GM12878 (cell line): Measurements from ENCODE around the gene TSC22D4. TPM values are rescaled to one million over a fixed set of nuclear protein-coding genes. Genes with fewer than 3 reads are reported as not detected.

Source experiments
- ATAC-seq: fragments of 200-7000 bp; cut with Tn5 transposase; 3 replicates; pipeline ENCODE4 v1.9.1; 2020; ENCODE audit warnings: mild to moderate bottlenecking, moderate library complexity
- BruUV-seq: library from RNA; stranded (reverse); fragments of 400-500 nt; replicated peaks from 2 replicates; lab custom pipeline; 2021; lab: Mats Ljungman, UMichigan
- CTCF ChIA-PET: fragments of 300-600 bp; sonication (Branson Sonifier 250); formaldehyde crosslinking; extraction: SDS; loops from one replicate; lab custom pipeline; 2021; ENCODE audit warnings: inconsistent platforms; lab: Yijun Ruan, JAX
- POLR2A ChIA-PET: fragments of 350-600 bp; formaldehyde crosslinking; extraction: SDS; loops from one replicate; lab custom pipeline; 2021; ENCODE audit warnings: inconsistent platforms; lab: Charles Lee
- RAD21 ChIA-PET: fragments of 300-600 bp; sonication (Branson Sonifier 250); formaldehyde crosslinking; loops from one replicate; lab custom pipeline; 2023; ENCODE audit warnings: antibody characterized with exemption; ENCODE audit not compliant: unreplicated experiment; lab: Charles Lee
- SMC1A ChIA-PET: fragments of 300-600 bp; sonication (Branson Sonifier 250); formaldehyde crosslinking; loops from one replicate; lab custom pipeline; 2023; ENCODE audit not compliant: unreplicated experiment, uncharacterized antibody; lab: Charles Lee
- DNase-seq: peaks from one replicate; pipeline ENCODE4 v3.0.0-alpha.2; 2011; ENCODE audit warnings: low read depth, low spot score
- FAIRE-seq: peaks from 3 replicates; lab custom pipeline; 2011; peaks lifted over from hg19 to GRCh38; lab: Jason Lieb, UNC
- H2AFZ ChIP-seq: 2 replicates; pipeline ENCODE4 v1.6.0; 2011; ENCODE audit warnings: low read depth, low read length, control low read depth; ENCODE audit not compliant: control insufficient read depth
- H3K27ac ChIP-seq: 2 replicates; pipeline ENCODE4 v1.5.1; 2011; ENCODE audit warnings: control low read depth; ENCODE audit not compliant: control insufficient read depth, insufficient read depth
- H3K27me3 ChIP-seq, 2 experiments: replicated peaks in 1 of 2; 2 replicates each; pipeline versions ENCODE4 v1.6.0 to v1.6.1; 2011; ENCODE audit warnings: low read length in 1 of 2; ENCODE audit not compliant: control insufficient read depth in 2 of 2, insufficient read depth in 2 of 2
- H3K36me3 ChIP-seq, 2 experiments: 2 replicates each; pipeline ENCODE4 v1.5.1; 2011; ENCODE audit warnings: low read length in 1 of 2; ENCODE audit not compliant: control insufficient read depth in 2 of 2, insufficient read depth in 2 of 2
- H3K4me1 ChIP-seq: 2 replicates; pipeline ENCODE4 v1.6.1; 2011; ENCODE audit warnings: mild to moderate bottlenecking, low read length, moderate library complexity, mixed read lengths; ENCODE audit not compliant: control insufficient read depth, insufficient read depth
- H3K4me2 ChIP-seq: 2 replicates; pipeline ENCODE4 v1.6.0; 2011; ENCODE audit warnings: control low read depth; ENCODE audit not compliant: control insufficient read depth, insufficient read depth
- H3K4me3 ChIP-seq: fragments of 200-600 bp; sonication (generic); 2 replicates; pipeline ENCODE4 v1.5.1; 2016
- H3K79me2 ChIP-seq: 2 replicates; pipeline ENCODE4 v1.6.0; 2011; ENCODE audit warnings: low read length; ENCODE audit not compliant: control insufficient read depth, insufficient read depth
- H3K9ac ChIP-seq: 2 replicates; pipeline ENCODE4 v1.8.0; 2011; ENCODE audit warnings: low read length, control low read depth, mixed read lengths; ENCODE audit not compliant: control insufficient read depth, insufficient read depth
- H3K9me3 ChIP-seq: replicated peaks from 3 replicates; pipeline ENCODE4 v1.5.1; 2011; ENCODE audit warnings: mild to moderate bottlenecking, low read length; ENCODE audit not compliant: control insufficient read depth, insufficient read depth
- H4K20me1 ChIP-seq: 2 replicates; pipeline ENCODE4 v1.6.0; 2011; ENCODE audit not compliant: control insufficient read depth, insufficient read depth
- ATF2 ChIP-seq: IDR thresholded peaks from 2 replicates; pipeline ENCODE4 v1.6.1; 2012; ENCODE audit warnings: low read length, inconsistent platforms
- ATF3 ChIP-seq: IDR thresholded peaks from 2 replicates; pipeline ENCODE4 v1.6.1; 2011; ENCODE audit warnings: low read depth, mild to moderate bottlenecking, low read length, moderate library complexity, borderline replicate concordance; ENCODE audit errors: extremely low read depth
- BACH1 ChIP-seq: fragments of 450-650 bp; IDR thresholded peaks from 2 replicates; pipeline ENCODE4 v1.6.1; 2017; ENCODE audit warnings: mild to moderate bottlenecking, borderline replicate concordance
- CHD2 ChIP-seq: IDR thresholded peaks from 2 replicates; pipeline ENCODE4 v1.6.1; 2011; ENCODE audit warnings: low read depth, low read length, improper control_type of control experiment, borderline replicate concordance
- JUND ChIP-seq: IDR thresholded peaks from 2 replicates; pipeline ENCODE4 v1.6.1; 2012; ENCODE audit warnings: low read depth, mild to moderate bottlenecking, low read length, improper control_type of control experiment, moderate library complexity
- KLF5 ChIP-seq: fragments of 450-650 bp; IDR thresholded peaks from 2 replicates; pipeline ENCODE4 v1.6.1; 2014; ENCODE audit warnings: mild to moderate bottlenecking; ENCODE audit not compliant: partially characterized antibody
- MTA3 ChIP-seq: IDR thresholded peaks from 2 replicates; pipeline ENCODE4 v1.6.1; 2012; ENCODE audit warnings: low read length, inconsistent platforms, borderline replicate concordance
- PAX8 ChIP-seq: fragments of 450-650 bp; IDR thresholded peaks from 2 replicates; pipeline ENCODE4 v1.6.1; 2017; ENCODE audit warnings: mild to moderate bottlenecking, moderate library complexity
- PRDM15 ChIP-seq: fragments of 450-650 bp; formaldehyde crosslinking; IDR thresholded peaks from 2 replicates; pipeline ENCODE4 v1.4.0; 2020; ENCODE audit warnings: mild to moderate bottlenecking, moderate library complexity
- RB1 ChIP-seq: fragments of 450-650 bp; formaldehyde crosslinking; IDR thresholded peaks from 2 replicates; pipeline ENCODE4 v1.6.1; 2017; ENCODE audit warnings: mild to moderate bottlenecking, borderline replicate concordance
- SUPT20H ChIP-seq: IDR thresholded peaks from 2 replicates; pipeline ENCODE4 v1.6.1; 2011; ENCODE audit warnings: low read depth, mild to moderate bottlenecking, low read length, moderate library complexity, borderline replicate concordance; ENCODE audit not compliant: control insufficient read depth
- WGBS: methylation state at CpG from one replicate; pipeline ENCODE4 v1.1.6; 2016; ENCODE audit warnings: low lambda C conversion rate; ENCODE audit not compliant: insufficient replicate concordance, insufficient coverage; ENCODE audit errors: missing lambda C conversion rate; 5-methylcytosine and 5-hydroxymethylcytosine counted together
- in situ Hi-C: fragments of 300-500 bp; cut with MboI; formaldehyde crosslinking; loops from 9 replicates; pipeline ENCODE4 v1.14.3; 2018; ENCODE audit warnings: mixed read lengths
- intact Hi-C: fragments of 100-400 bp; cut with micrococcal nuclease; formaldehyde crosslinking; loops from one replicate; pipeline ENCODE4 v1.14.2; 2022; ENCODE audit not compliant: unreplicated experiment
- polyA plus RNA-seq, 11 experiments: library from polyadenylated mRNA; depleted of rRNA in 4 of 11; unstranded in 6 of 11; stranded (reverse) in 5 of 11; fragments of >200 nt; fragmentation: Nextera tagmentation in 4 of 11; fragmentation: Illumina TruSeq in 1 of 11; extraction: Ambion mirVana in 4 of 11; extraction: Trizol in 1 of 11; gene quantifications; 1 replicate in 1 of 11; 2 replicates in 10 of 11; pipeline versions ENCODE4 v1.2.1 to v1.2.3, GENCODE V29; 2011 to 2016; ENCODE audit warnings: inconsistent platforms in 2 of 11, missing spikeins in 2 of 11, low read depth in 1 of 11
- total RNA-seq, 4 experiments: library from RNA; depleted of rRNA in 3 of 4; stranded (reverse); fragments of >200 nt in 3 of 4; fragmentation: Illumina TruSeq in 1 of 4; extraction: Trizol in 1 of 4; gene quantifications; 2 replicates each; pipeline versions ENCODE4 v1.2.1 to v1.2.3, GENCODE V29; 2013 to 2021
- TF ChIP-seq, protein P1 (sequence below): fragments of 450-650 bp; IDR thresholded peaks from 2 replicates; pipeline ENCODE4 v1.6.1; 2017; ENCODE audit warnings: low read depth, mild to moderate bottlenecking, moderate library complexity
- TF ChIP-seq, protein P2 (sequence below): IDR thresholded peaks from 2 replicates; pipeline ENCODE4 v1.6.1; 2011; ENCODE audit warnings: mild to moderate bottlenecking, low read depth, low read length, moderate library complexity; ENCODE audit not compliant: insufficient replicate concordance

TSC22D4 gene
- total and polyA plus RNA-seq, 10 of the 15 experiments (the other 5 are each of a cell fraction or from before 2014, with no cell fraction given), result 0.50 to 65.7 (median 24.4) TPM

DNA sequence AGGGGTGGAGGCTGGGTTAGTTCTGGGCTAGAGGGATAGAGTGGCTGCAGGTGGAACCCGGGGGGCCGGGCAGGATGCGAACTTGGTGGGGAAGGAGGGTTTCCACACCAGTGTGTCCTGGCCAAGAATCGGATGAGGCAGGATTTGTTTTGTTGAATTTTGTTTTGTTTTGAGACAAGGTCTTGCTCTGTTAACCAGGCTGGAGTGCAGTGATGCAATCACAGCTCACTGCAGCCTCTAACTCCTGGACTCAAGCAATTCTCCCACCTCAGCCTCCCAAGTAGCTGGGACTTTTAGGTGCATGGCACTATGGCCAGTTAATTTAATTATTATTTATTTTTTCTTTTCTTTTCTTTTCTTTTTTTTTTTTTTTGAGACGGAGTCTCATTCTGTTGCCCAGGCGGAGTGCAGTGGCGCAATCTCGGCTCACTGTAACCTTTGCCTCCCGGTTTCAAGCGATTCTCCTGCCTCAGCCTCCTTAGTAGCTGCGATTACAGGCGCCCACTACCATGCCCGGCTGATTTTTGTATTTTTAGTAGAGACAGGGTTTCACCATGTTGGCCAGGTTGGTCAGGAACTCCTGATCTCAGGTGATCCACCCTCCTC, 29.7 kb downstream of the TSC22D4 start:
- intact Hi-C loops, result no loop called here
- Histone ChIP-seq H2AFZ (no peak overlapping the region), H3K4me3 (no peak overlapping the region), H3K4me2 (no peak overlapping the region), H3K36me3 (no peaks in the 10 kb centered on the region), H3K9me3 (no peaks in the 10 kb centered on the region), H4K20me1 (no peaks in the 10 kb centered on the region), H3K27ac (no peak overlapping the region), H3K27me3 (no peaks in the 10 kb centered on the region), H3K79me2 (no peaks in the 10 kb centered on the region), H3K4me1 (peaks cover 17% of the 10 kb centered on the region), H3K9ac (no peak overlapping the region)
- WGBS, result 63% methylated on average over 10 of the region's 13 CpGs
- ATAC-seq (no peak), FAIRE-seq (no peak), DNase-seq (no peak)
- ChIA-PET RAD21 (interaction anchor here (2.0 to 2.5 kb wide), 2 partner anchors 21 to 75 kb away, joined by 7 to 11 read pairs; partner anchors contain the start of gene ZCWPW1), SMC1A (interaction anchor here (1.9 kb wide), 1 partner anchor 75 kb away, joined by 8 read pairs; no protein-coding TSS in a partner anchor), CTCF (interaction anchor here (0.7 to 2.4 kb wide), 10 partner anchors 12 to 90 kb away, joined by 3 to 13 read pairs (median 8); partner anchors contain the start of gene PPP1R35), POLR2A (interaction anchor here (0.7 to 1.3 kb wide), 2 partner anchors 13 to 84 kb away, joined by 5 to 9 read pairs; partner anchors contain the start of gene PPP1R35)
- BruUV-seq, result no TSS peak
- in situ Hi-C loops, result no loop called here
- TF ChIP-seq KLF5 (no peak), PRDM15 (CRISPR knock-in tag) (no peak), RB1 (no peak), ATF2 (no peak), PAX8 (no peak), CHD2 (no peak), SUPT20H (no peak), BACH1 (no peak), ATF3 (no peak), JUND (no peak), MTA3 (no peak)
- TF ChIP-seq, protein P1, sequence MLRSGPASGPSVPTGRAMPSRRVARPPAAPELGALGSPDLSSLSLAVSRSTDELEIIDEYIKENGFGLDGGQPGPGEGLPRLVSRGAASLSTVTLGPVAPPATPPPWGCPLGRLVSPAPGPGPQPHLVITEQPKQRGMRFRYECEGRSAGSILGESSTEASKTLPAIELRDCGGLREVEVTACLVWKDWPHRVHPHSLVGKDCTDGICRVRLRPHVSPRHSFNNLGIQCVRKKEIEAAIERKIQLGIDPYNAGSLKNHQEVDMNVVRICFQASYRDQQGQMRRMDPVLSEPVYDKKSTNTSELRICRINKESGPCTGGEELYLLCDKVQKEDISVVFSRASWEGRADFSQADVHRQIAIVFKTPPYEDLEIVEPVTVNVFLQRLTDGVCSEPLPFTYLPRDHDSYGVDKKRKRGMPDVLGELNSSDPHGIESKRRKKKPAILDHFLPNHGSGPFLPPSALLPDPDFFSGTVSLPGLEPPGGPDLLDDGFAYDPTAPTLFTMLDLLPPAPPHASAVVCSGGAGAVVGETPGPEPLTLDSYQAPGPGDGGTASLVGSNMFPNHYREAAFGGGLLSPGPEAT, result no peak
- TF ChIP-seq, protein P2, sequence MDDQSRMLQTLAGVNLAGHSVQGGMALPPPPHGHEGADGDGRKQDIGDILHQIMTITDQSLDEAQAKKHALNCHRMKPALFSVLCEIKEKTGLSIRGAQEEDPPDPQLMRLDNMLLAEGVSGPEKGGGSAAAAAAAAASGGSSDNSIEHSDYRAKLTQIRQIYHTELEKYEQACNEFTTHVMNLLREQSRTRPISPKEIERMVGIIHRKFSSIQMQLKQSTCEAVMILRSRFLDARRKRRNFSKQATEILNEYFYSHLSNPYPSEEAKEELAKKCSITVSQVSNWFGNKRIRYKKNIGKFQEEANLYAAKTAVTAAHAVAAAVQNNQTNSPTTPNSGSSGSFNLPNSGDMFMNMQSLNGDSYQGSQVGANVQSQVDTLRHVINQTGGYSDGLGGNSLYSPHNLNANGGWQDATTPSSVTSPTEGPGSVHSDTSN, result no peak
